DND-41 (cell line): Measurements from ENCODE around the gene GNPNAT1.
A peak's percentile ranks its signal among the peaks of the same experiment; 100 is the strongest.

Experiments
- ATAC-seq: fragments of 200-7000 bp; cut with Tn5 transposase; 3 replicates; pipeline ENCODE4 v1.9.1; 2021; ENCODE audit warnings: low read depth; ENCODE audit not compliant: insufficient read depth
- DNase-seq: peaks from one replicate; pipeline ENCODE4 v3.0.0-alpha.2; 2020
- H2AFZ ChIP-seq: 2 replicates; pipeline ENCODE4 v1.6.0; 2012; ENCODE audit warnings: low read depth, low read length
- H3K27ac ChIP-seq: 2 replicates; pipeline ENCODE4 v1.5.1; 2012; ENCODE audit warnings: low read length, inconsistent platforms
- H3K27me3 ChIP-seq: fragments of 200-600 bp; sonication (generic); 2 replicates; pipeline ENCODE4 v1.6.0; 2012; ENCODE audit warnings: low read length, mild to moderate bottlenecking, inconsistent platforms; ENCODE audit not compliant: insufficient read depth, poor library complexity
- H3K36me3 ChIP-seq: 2 replicates; pipeline ENCODE4 v1.5.1; 2012; ENCODE audit warnings: low read length, inconsistent platforms; ENCODE audit not compliant: insufficient read depth
- H3K4me1 ChIP-seq: 2 replicates; pipeline ENCODE4 v1.5.1; 2012; ENCODE audit warnings: mild to moderate bottlenecking, low read length; ENCODE audit not compliant: insufficient read depth
- H3K4me2 ChIP-seq: 2 replicates; pipeline ENCODE4 v1.6.0; 2012; ENCODE audit warnings: mild to moderate bottlenecking, moderate library complexity, low read length, inconsistent platforms; ENCODE audit not compliant: insufficient read depth
- H3K4me3 ChIP-seq, 2 experiments: fragments of 200-600 bp in 1 of 2; shearing (Covaris generic) in 1 of 2; 2 replicates each; pipeline ENCODE4 v1.5.1; 2012 to 2016; ENCODE audit warnings: inconsistent platforms in 2 of 2, low read length in 2 of 2, mild to moderate bottlenecking in 2 of 2, low read depth in 1 of 2, moderate library complexity in 1 of 2
- H3K79me2 ChIP-seq: 2 replicates; pipeline ENCODE4 v1.6.0; 2012; ENCODE audit warnings: low read length, inconsistent platforms; ENCODE audit not compliant: insufficient read depth
- H3K9ac ChIP-seq: 2 replicates; pipeline ENCODE4 v1.6.0; 2012; ENCODE audit warnings: low read depth, mild to moderate bottlenecking, inconsistent platforms, low read length, moderate library complexity
- H3K9me3 ChIP-seq: 2 replicates; pipeline ENCODE4 v1.5.1; 2012; ENCODE audit warnings: low read length, moderate library complexity, mild to moderate bottlenecking, inconsistent platforms; ENCODE audit not compliant: insufficient read depth, severe bottlenecking
- H4K20me1 ChIP-seq: 2 replicates; pipeline ENCODE4 v1.6.0; 2012; ENCODE audit warnings: low read length; ENCODE audit not compliant: insufficient read depth
- CTCF ChIP-seq: IDR thresholded peaks from 2 replicates; pipeline ENCODE4 v1.5.1; 2012; ENCODE audit warnings: borderline replicate concordance, low read length, moderate library complexity, mild to moderate bottlenecking; ENCODE audit not compliant: poor library complexity, severe bottlenecking; ENCODE audit errors: extremely low read depth
- EZH2 ChIP-seq: IDR thresholded peaks from 3 replicates; pipeline ENCODE4 v1.6.1; 2012; ENCODE audit warnings: borderline replicate concordance, low read depth, mild to moderate bottlenecking, moderate library complexity, low read length, inconsistent platforms; ENCODE audit not compliant: severe bottlenecking

Gene GNPNAT1

DNA sequence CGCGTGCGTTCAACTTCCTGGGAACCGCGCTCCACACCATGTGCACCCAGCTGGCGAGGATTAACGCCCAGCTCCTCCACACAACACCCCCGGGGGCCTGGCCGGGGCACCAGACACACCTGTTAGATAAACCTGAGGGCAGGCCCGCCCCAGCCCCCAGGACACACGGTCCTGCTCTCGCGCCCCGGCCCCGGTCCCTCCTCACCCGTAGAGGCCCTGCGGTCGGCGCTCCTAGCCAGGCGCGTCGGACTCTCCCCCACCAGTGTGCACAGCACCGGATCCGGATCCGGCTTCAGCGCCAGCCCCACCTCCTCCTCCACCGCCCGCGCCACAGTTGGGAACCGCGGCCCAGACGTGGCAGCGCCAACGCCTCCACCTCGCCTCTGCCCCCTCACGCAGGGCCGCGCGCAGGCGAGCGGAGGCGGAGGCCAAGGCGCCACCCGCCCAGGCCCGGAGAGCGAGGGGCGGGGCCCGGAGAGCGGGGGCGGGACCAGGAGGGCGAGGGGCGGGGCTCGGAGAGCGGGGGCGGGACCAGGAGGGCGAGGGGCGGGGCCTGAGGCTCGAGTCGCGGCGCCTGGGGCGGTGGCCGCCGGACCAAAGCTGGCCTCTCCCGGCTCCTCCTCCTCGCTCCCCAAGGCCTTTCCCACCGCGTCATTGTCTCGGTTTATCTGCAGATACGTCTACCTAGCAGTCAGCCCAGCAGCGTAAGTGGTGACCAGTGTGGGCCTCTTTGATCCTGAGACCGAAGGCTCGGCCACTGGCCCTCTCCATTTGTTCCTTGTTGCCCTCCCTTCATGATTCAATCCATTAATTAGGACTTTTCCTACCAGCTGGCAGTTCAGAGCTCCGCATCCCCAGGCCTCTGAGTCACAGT lies at the start of gene GNPNAT1:
Gene GNPNAT1, minus strand, starts transcription at position 385 of the 874 bp plus-strand sequence. CDS start 6,957 bp downstream, outside the sequence.
- Histone ChIP-seq H3K9ac (peak within 1 kb of the TSS; percentile 89), H3K79me2 (peaks cover 48% of the 10 kb centered on the region), H3K4me1 (peaks cover 49% of the 10 kb centered on the region), H2AFZ (peak within 1 kb of the TSS; percentile 98), H3K27ac (peak within 1 kb of the TSS; percentile 85), H4K20me1 (no peaks in the 10 kb centered on the region), H3K4me3 (peak within 1 kb of the TSS; percentile 88 to 99), H3K36me3 (no peaks in the 10 kb centered on the region; the same call in 1 of the 2 replicates), H3K9me3 (no peaks in the 10 kb centered on the region), H3K4me2 (peak within 1 kb of the TSS; percentile 91), H3K27me3 (no peaks in the 10 kb centered on the region)
- DNase-seq = peak; percentile 92
- peak; percentile 95 for ATAC-seq
- TF ChIP-seq CTCF (no peak), EZH2 (no peak)

GRCh38 chr14:52840877-52841276 lies 49.5 kb upstream of the GNPNAT1 start:
- no peak overlapping the region for H3K27ac ChIP-seq
- no peaks in the 10 kb centered on the region for H3K27me3 ChIP-seq
- H3K4me3 ChIP-seq = no peak overlapping the region
- H3K79me2 ChIP-seq = no peaks in the 10 kb centered on the region
- H2AFZ ChIP-seq = no peak overlapping the region
- H3K4me2 ChIP-seq = no peak overlapping the region
- TF ChIP-seq EZH2 (no peak), CTCF (no peak)
- no peaks in the 10 kb centered on the region for H3K9me3 ChIP-seq
- H3K36me3 ChIP-seq = no peaks in the 10 kb centered on the region
- ATAC-seq = no peak
- H3K9ac ChIP-seq = no peak overlapping the region
- H4K20me1 ChIP-seq = no peaks in the 10 kb centered on the region
- no peaks in the 10 kb centered on the region for H3K4me1 ChIP-seq
- no peak for DNase-seq

DNA sequence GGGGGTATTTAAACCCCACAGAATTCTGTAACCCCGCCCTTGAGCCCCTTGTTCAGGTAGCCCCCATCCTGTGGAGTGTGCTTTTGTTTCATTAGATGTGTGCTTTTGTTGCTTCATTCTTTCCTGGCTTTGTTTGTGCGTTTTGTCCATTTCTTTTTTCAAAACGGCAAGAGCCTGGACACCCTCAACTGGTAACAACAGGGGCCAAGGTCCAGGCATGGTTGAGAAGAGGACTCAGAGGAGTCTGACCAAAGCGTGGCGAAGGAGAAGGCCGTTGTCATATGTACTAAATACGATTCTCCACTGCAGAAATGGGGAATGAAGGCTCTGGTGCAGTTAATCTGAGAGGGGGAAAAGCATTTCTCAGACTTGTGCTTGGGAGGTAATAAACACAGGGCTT lies 46.0 kb upstream of the GNPNAT1 start:
- no peaks in the 10 kb centered on the region for H3K27me3 ChIP-seq
- no peaks in the 10 kb centered on the region for H3K9me3 ChIP-seq
- H3K79me2 ChIP-seq = no peaks in the 10 kb centered on the region
- H3K4me1 ChIP-seq = no peaks in the 10 kb centered on the region
- no peak overlapping the region for H3K4me2 ChIP-seq
- no peak overlapping the region for H3K4me3 ChIP-seq
- H3K36me3 ChIP-seq = no peaks in the 10 kb centered on the region
- no peak overlapping the region for H3K27ac ChIP-seq
- DNase-seq (no peak), ATAC-seq (no peak)
- TF ChIP-seq CTCF = no peak
- TF ChIP-seq EZH2 = no peak
- H4K20me1 ChIP-seq = no peaks in the 10 kb centered on the region
- no peak overlapping the region for H3K9ac ChIP-seq
- H2AFZ ChIP-seq = peak overlapping the region; percentile 15; the same call in 1 of the 2 replicates
